SU-DHL-6 (cell line): Measurements from ENCODE around the gene ASB3.

Experiments used
- CTCF ChIP-seq: fragments of 200-600 bp; sonication (generic); IDR thresholded peaks from one replicate; pipeline ENCODE4 v1.5.1; 2017; ENCODE audit warnings: antibody characterized with exemption, mild to moderate bottlenecking, low read length, moderate library complexity; ENCODE audit not compliant: insufficient read depth, poor library complexity, severe bottlenecking
- EZH2phosphoT487 ChIP-seq: fragments of 200-600 bp; sonication (generic), shearing (Covaris generic); conservative IDR thresholded peaks from 2 replicates; pipeline ENCODE4 v1.6.1; 2018; ENCODE audit warnings: mild to moderate bottlenecking, antibody characterized with exemption, low read length, moderate library complexity, mixed read lengths

- TF ChIP-seq CTCF, result no peak
- no peak for TF ChIP-seq EZH2phosphoT487
Observed at GRCh38 chr2:53793261-53793660, 6.5 kb upstream of the ASB3 start.
